ENCODE data around the gene NEK2. TPM values are rescaled to one million over a fixed set of nuclear protein-coding genes. Genes with fewer than 3 reads are reported as not detected.

The NEK2 gene
- total and polyA plus RNA-seq, 2 of the 13 experiments (the other 11 are each of a cell fraction or from before 2014, with no cell fraction given): 10.9 to 40.8 TPM

GRCh38 chr1:211648980-211649934 is 26.2 kb downstream of the NEK2 start:
- H2AFZ ChIP-seq (ENCODE audit: low read length): no peak overlapping the region
- FAIRE-seq (no peak), DNase-seq (ENCODE audit: low spot score) (peak; percentile 68), ATAC-seq (peak; percentile 93)
- WGBS (ENCODE audit: low lambda C conversion rate): 21% methylated on average over 7 of the region's 9 CpGs
- peak overlapping the region; percentile 57 for H3K4me2 ChIP-seq (ENCODE audit: low read depth, low read length)
- H3K36me3 ChIP-seq (replicated peaks in 1 of 2; ENCODE audit: control insufficient read depth in 1 of 2, insufficient read depth in 2 of 2, low read length in 2 of 2): no peaks in the 10 kb centered on the region
- H3K4me3 ChIP-seq (replicated peaks in 1 of 3; ENCODE audit: insufficient read depth in 1 of 3, low read depth in 2 of 3, low read length in 3 of 3): no peak overlapping the region
- no peaks in the 10 kb centered on the region; a peak in 1 of 5 replicates for H3K27me3 ChIP-seq (ENCODE audit: control insufficient read depth in 1 of 2, insufficient read depth in 2 of 2, low read length in 2 of 2)
- BruUV-seq (replicated peaks): no TSS peak
- in situ Hi-C loops (cut with HindIII; ENCODE audit: extremely low pct_ligation_motif_present, low pct_unique_long_range_greater_than_20kb): no loop called here
- H3K9ac ChIP-seq (ENCODE audit: insufficient read depth, low read depth, low read length): no peak overlapping the region
- H4K20me1 ChIP-seq (ENCODE audit: insufficient read depth, low read length): no peaks in the 10 kb centered on the region
- no peaks in the 10 kb centered on the region for H3K9me3 ChIP-seq (ENCODE audit: low read length)
- peaks cover 66% of the 10 kb centered on the region for H3K4me1 ChIP-seq (ENCODE audit: insufficient read depth, low read length)
- ChIA-PET POLR2A (interaction anchor here (0.9 to 2.4 kb wide), 12 partner anchors 10 to 129 kb away, joined by 3 to 21 read pairs (median 4); partner anchors contain the start of gene SLC30A1), CTCF (ENCODE audit: low intra/inter-chr PET ratio, low total read pairs) (interaction anchor here (1.2 to 2.7 kb wide), 4 partner anchors 19 to 179 kb away, joined by 4 to 20 read pairs (median 6); no protein-coding TSS in a partner anchor)
- H3K27ac ChIP-seq (ENCODE audit: extremely low read length, insufficient read depth, low read length): no peak overlapping the region
- intact Hi-C loops (cut with micrococcal nuclease; ENCODE audit: unreplicated experiment): loop anchor here (1.0 to 2.0 kb wide), 2 partner anchors 24 to 72 kb away; no protein-coding TSS in a partner anchor
- H3K79me2 ChIP-seq (ENCODE audit: insufficient read depth, low read length): no peaks in the 10 kb centered on the region
- no peak for TF ChIP-seq HOMEZ (CRISPR knock-in tag; IDR thresholded peaks at IDR 0.05; ENCODE audit: low read depth)
- no peak for TF ChIP-seq ZBTB38 (CRISPR knock-in tag; IDR thresholded peaks at IDR 0.05)
- TF ChIP-seq, protein P1, sequence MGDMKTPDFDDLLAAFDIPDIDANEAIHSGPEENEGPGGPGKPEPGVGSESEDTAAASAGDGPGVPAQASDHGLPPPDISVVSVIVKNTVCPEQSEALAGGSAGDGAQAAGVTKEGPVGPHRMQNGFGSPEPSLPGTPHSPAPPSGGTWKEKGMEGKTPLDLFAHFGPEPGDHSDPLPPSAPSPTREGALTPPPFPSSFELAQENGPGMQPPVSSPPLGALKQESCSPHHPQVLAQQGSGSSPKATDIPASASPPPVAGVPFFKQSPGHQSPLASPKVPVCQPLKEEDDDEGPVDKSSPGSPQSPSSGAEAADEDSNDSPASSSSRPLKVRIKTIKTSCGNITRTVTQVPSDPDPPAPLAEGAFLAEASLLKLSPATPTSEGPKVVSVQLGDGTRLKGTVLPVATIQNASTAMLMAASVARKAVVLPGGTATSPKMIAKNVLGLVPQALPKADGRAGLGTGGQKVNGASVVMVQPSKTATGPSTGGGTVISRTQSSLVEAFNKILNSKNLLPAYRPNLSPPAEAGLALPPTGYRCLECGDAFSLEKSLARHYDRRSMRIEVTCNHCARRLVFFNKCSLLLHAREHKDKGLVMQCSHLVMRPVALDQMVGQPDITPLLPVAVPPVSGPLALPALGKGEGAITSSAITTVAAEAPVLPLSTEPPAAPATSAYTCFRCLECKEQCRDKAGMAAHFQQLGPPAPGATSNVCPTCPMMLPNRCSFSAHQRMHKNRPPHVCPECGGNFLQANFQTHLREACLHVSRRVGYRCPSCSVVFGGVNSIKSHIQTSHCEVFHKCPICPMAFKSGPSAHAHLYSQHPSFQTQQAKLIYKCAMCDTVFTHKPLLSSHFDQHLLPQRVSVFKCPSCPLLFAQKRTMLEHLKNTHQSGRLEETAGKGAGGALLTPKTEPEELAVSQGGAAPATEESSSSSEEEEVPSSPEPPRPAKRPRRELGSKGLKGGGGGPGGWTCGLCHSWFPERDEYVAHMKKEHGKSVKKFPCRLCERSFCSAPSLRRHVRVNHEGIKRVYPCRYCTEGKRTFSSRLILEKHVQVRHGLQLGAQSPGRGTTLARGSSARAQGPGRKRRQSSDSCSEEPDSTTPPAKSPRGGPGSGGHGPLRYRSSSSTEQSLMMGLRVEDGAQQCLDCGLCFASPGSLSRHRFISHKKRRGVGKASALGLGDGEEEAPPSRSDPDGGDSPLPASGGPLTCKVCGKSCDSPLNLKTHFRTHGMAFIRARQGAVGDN (CRISPR knock-in tag; IDR thresholded peaks at IDR 0.05): peak; percentile 22; the same call in 1 of the 2 replicates
- TF ChIP-seq, protein P2, sequence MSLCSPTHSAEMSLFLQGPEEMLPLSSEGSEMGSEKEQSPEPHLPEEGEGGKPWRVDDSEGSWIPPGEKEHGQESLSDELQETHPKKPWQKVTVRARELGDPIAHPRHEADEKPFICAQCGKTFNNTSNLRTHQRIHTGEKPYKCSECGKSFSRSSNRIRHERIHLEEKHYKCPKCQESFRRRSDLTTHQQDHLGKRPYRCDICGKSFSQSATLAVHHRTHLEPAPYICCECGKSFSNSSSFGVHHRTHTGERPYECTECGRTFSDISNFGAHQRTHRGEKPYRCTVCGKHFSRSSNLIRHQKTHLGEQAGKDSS (CRISPR knock-in tag; IDR thresholded peaks at IDR 0.05; ENCODE audit: borderline replicate concordance, low read depth): peak; percentile 60; the same call in 1 of the 2 replicates
- peak; percentile 32; the same call in 1 of the 2 replicates for TF ChIP-seq RXRB (CRISPR knock-in tag; IDR thresholded peaks at IDR 0.05; ENCODE audit: borderline replicate concordance)
- TF ChIP-seq GATAD2A (CRISPR knock-in tag; IDR thresholded peaks at IDR 0.05): 0 out of 2 replicates have a peak, but pooled peaks have one; percentile 19
- TF ChIP-seq HMGXB4 (CRISPR knock-in tag; IDR thresholded peaks at IDR 0.05; ENCODE audit: borderline replicate concordance in 1 of 2, low read depth in 1 of 2): peak; percentile 43 to 51; a peak in 1 of 4 replicates
- TF ChIP-seq, protein P3, sequence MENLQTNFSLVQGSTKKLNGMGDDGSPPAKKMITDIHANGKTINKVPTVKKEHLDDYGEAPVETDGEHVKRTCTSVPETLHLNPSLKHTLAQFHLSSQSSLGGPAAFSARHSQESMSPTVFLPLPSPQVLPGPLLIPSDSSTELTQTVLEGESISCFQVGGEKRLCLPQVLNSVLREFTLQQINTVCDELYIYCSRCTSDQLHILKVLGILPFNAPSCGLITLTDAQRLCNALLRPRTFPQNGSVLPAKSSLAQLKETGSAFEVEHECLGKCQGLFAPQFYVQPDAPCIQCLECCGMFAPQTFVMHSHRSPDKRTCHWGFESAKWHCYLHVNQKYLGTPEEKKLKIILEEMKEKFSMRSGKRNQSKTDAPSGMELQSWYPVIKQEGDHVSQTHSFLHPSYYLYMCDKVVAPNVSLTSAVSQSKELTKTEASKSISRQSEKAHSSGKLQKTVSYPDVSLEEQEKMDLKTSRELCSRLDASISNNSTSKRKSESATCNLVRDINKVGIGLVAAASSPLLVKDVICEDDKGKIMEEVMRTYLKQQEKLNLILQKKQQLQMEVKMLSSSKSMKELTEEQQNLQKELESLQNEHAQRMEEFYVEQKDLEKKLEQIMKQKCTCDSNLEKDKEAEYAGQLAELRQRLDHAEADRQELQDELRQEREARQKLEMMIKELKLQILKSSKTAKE (CRISPR knock-in tag; IDR thresholded peaks at IDR 0.05; ENCODE audit: borderline replicate concordance): no peak
- TF ChIP-seq, protein P4, sequence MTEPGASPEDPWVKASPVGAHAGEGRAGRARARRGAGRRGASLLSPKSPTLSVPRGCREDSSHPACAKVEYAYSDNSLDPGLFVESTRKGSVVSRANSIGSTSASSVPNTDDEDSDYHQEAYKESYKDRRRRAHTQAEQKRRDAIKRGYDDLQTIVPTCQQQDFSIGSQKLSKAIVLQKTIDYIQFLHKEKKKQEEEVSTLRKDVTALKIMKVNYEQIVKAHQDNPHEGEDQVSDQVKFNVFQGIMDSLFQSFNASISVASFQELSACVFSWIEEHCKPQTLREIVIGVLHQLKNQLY (CRISPR knock-in tag; IDR thresholded peaks at IDR 0.05): no peak

Measured in HepG2 (cell line).